GM21526 (cell line): ENCODE measurements around the gene CLSTN2.

ENCODE experiments used
- ATAC-seq: cut with Tn5 transposase; IDR thresholded peaks from one replicate; pipeline ENCODE4 v1.9.1; 2021; ENCODE audit warnings: moderate library complexity; ENCODE audit not compliant: unreplicated experiment, low FRiP score

The CLSTN2 gene

DNA sequence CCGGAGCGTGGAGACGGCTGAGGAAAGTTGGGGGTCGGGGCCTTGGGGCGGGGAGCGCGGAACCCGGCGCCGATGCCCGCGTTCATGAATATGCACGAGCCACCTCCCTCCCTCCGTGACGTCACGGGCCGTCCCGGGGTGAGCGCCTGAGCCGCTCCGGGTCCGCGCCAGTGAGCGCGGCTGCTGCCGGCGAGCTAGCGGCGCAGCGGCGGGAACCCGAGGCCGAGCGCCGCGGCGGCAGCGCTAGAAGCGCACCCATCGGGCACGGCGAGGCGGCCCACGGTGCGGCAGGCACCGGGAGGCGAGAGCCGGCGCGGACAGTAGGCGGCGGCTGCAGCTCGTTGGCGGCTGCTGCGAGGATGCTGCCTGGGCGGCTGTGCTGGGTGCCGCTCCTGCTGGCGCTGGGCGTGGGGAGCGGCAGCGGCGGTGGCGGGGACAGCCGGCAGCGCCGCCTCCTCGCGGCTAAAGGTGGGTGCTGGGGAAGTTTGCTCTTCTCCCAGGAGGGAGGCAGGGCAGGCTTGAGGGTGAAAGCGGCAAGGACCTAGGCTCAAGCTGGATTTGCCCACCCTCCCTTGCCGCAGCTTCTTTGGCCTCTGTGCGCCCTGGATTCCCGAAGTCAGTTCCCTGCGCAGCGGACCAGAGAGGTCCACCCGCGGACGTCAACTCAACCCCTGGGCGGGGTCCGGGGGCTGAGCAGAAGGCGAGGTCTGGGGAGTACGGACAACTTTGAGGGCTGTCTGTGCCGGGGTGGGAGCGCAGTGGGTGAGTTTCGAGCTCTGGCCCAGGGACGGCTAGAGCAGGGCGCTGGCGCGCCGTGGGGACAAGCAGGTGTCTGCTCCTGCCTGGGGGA is at the start of gene CLSTN2:
Gene CLSTN2 (plus strand): TSS at position 170 of the 850 bp plus-strand sequence.
- ATAC-seq = peak; percentile 76

DNA sequence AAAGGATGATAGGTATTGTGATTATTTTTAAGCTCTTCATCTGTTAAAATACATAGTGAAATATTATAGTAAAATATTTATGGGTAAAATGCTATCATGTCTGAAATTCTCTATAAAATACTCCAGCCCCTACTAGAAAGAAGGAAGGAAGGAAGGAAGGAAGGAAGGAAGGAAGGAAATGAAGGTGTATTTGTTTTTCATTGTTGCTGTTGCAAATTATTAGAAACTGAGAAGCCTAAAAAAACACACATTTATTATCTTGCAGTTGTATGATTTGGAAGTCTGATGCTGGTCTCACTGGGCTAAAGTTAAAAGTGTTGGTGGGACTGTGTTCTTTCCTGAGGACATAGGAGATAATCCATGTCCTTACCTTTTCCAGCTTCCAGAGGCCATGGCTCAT is 47.6 kb upstream of the CLSTN2 start:
- ATAC-seq = no peak

DNA sequence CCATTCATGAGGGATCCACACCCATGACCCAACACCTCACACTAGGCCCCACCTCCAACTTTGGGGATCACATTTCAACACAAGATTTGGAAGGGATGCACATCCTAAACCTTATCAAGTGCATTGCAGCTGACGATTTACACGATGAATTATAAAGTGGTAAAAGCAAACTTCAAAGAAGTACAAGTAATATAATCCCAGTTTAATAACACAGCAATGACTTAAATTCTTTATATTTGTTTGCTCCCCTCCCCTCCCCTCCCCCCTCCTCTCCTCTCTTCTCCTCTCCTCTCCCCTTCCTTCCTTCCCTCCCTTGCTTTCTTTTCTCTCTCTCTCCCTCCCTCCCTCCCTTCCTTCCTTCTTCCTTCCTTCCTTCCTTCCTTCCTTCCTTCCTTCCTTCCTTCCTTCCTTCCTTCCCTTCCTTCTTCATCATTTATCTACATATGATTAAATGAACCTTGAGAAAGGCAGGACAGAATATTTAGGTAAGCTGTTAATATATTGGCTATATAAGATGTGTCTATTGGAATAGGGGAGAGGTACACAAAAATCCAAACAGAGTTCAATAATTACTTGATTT is 46.3 kb upstream of the CLSTN2 start:
- no peak for ATAC-seq

DNA sequence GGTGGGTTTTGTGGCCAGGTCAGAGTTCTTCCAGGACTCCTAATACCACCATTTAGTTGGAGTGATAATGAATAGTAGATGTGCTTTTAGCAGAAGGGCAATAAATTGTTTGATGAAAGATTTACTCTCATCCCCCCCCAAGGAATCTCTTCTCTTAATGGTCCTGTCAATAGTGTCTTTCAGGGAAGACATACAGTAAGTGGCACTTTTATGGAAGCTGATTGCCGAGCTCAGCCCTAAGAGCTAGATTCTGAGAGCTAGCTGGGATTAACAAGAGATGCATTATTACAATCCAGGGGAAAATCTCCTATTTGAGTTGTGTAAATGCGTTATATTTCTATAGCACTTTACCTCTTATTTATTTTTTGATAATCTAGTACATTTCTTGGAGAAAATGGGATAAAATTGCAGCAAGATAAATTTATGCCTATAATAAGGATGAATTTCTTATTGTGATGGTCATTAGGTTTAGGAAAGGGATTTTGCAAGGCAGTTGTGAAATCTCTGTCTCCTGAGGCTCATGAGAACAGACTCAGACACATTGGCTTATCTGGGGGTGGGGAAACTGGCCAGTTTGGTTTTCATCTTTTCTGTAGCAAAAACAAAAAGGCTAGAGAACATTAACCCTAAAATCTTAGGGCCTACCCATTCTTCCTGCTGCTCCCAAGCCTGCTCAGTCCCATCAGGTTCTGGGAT is 41.6 kb upstream of the CLSTN2 start:
- no peak for ATAC-seq

DNA sequence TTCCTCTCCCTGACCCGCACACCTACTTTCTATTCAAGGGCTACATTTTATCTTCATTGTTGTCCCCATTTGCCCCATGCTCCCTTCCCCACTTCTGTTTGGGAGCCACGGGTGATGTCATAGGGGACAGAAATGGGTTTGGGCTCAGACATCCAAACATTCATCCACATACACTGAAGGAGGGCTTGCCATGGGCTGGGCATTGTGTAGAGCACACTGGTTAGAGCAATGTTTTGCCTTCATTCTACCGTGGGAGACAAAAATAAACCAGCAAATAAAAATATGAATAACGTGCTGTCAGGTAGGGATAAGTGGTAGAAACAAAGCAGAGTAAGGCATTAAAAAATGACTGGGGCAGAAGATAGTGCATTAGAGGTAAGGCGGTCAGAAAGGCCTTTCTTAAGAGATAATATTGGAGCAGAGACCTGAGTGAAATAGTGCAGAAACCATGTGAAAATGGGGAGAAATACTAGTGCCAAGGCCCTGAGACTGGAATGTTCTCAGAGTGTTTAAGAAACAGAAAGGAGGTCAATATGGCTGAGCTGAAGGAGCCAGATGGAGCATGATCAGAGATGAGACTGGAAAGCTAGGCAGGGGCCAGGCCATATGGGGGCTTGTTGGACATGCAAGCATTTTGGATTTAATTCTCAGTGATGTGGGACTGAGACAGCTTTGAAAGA is 40.9 kb upstream of the CLSTN2 start:
- ATAC-seq = no peak

DNA sequence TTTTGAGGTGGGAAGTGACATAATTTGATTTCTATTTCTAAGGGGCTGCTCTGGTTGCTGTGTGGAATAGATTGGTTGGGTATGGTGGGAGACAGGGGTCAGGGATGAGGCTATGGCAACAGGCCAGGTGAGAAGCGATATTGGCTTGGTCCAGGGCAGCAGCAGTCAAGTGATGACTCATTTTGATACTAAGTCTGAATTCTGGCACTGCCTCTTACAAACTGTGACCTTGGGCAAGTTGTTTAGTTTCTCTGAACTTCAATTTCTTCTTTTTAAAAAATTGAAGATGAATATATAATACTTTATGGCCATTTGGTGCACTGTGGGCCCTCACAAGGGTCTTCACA is 40.4 kb upstream of the CLSTN2 start:
- ATAC-seq = no peak

DNA sequence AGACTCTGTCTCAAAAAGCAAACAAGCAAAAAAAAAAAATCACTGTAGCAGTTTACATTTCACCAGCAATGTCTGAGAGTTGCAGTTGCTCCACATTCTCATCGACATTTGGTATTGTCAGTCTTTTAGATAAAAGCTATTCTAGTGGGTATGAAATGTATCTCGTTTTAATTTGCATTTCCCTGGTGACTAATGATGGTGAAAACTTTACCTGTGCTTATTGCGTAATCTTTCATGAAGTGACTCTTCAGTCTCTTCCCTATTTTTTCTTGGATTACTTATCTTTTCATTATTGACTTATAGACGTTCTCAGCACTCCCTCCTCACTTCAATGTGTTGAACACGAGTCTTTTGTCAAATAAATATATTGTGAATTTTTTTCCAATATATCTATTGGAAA is 37.2 kb upstream of the CLSTN2 start:
- ATAC-seq = no peak

DNA sequence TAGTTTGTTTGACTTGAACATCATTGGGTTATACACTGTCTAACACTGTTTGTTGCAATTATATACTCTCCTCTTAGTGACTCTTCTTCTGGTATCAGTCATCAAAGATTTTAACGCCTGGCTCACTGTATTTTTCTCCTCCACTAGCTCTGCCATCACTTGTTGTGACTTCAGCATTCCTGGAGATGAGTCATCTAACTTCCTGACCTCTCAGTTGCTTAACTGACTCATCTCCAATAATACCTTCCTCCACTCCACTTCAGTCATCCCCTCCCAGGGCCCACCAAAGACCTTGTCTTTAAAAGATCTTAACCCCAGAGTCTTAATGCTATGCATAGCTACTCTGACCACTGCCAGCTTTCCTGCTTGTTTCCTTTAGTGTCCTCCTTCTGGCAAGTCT is 28.6 kb upstream of the CLSTN2 start:
- ATAC-seq = no peak

DNA sequence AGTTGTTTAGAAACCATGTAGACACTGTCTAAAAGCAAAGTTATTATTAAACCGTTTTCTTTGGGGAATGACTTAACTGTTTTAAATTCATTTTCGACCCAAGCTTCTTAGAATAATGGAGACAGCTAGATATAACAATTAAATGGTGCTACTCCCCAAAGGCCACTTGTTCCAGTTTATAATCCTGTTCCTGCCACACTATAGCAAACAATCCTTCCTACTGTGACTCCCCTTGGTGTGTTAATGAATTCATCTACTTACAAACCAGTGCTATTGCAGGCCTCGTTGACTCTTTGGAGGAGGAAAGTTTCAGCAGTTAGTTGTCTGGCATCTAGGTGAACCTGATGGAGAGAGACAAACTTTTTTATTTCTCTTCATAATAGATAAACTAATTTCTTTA is 25.2 kb upstream of the CLSTN2 start:
- ATAC-seq = no peak

DNA sequence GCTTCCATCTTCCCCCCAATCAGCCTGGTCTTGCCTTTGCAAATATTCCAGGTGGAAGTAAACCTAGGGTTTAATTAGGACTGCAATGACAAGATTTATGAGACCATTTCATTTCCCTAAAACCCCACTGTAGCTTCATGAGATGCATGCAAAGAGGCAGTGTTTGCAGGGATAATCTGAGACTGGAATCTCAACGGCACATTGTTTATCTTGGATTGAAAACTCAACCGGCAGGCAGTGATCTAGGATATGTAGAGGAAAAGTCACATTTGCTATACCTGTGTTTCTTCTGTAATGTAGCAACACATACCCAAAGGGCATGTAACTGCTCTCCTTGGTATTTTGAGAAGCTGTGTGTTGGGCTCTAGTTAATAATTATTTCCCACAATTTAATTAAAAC is 18.7 kb upstream of the CLSTN2 start:
- ATAC-seq = no peak

DNA sequence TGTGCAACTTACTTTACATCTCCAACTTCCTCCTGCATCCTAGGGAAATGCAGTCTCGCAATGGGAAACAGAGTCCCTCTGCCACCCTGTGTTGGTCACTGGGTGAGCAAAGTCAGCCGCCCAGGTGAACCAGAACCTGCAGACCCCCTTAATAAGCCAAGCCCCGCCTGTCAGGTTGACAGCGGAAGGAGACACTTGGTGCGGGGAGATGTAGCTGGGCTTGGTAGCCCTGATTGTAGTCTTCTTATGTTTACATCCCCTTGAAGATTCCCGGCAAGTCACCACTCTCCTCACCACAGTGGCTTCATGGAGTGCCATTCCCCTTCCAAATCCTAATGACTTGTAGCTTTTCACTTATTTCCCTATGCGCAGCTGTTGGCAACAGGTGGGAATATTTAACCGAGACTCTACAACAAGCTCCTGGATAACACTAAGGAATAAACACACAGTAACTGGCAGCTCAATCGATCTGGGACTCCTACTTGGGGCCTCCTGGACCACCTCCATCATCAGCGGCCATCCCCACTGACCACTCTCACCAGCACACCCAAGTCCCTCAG is 17.7 kb upstream of the CLSTN2 start:
- no peak for ATAC-seq

DNA sequence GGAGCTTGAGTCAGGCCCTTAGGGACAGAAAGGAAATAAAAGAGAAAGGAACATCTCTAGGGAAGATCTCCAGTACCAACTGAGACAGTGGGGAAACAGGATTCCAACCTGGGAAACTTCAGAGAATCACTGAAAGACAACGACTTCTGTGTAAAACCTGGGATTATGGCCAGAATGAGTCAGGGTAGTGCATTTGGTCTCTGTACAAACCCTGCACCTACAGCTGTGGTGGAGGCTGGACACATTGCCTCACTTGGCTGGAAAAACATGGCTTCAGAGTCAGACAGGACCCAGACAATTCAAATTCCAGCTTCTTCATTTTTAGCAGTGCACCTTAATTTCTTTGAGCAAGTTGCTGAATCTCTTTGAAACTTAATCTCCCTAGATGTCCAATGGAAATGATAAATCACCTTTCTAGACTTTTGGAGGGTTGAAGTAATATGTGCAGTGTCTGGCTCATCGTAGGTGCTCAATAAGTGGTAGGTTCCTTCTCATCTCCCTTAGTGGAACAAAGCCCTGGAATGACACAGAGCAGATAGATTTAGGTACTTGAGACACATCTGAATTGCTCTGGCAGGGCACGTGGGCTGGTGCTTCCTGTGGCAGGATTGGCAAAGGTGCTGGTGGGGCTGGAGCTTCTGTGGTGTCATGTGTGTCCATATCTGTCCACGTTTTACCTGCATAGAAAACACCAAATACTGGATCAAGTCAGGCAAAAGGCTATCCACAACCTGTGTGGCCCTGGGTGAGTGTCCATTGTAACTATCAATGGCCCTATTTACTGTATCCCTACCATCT is 6.1 kb upstream of the CLSTN2 start:
- no peak for ATAC-seq

DNA sequence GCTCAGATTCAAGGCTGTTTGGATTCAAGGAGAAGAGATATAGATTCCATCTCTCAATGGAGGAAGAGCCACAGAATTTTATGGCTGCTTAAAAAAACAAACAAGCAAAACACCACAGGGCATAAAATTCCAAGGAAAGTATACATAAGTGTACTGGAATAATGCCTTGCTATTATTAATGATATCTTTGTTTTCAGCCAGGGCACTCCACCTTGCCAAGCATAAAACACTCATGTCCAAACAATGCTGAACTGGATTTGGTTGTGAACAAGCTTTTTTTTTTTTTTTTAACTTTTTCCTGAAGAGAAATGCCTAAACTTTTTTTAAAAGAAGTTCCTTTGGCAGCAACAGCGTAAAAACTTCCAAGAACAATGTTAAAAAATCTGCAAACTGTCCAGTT is 4.8 kb upstream of the CLSTN2 start:
- no peak for ATAC-seq

DNA sequence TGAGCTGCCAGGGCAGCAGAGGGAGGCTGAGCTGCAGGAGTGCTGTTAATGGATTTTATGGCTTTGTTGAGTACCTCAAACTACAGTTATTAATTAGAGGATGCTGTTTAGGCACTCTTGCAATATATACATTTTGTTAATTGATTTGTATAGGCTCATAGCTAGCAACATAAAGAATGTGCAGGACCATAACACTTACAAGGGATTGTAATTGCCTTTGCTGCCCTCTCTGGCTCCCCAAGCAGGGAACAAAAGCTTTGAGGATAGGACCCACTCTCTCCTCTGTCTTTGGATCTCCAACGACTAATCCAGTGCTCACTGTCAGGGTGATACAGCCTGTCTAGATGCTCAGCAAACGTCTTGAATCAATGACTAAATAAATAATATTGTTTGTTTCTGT is 1.2 kb upstream of the CLSTN2 start:
- ATAC-seq = no peak

DNA sequence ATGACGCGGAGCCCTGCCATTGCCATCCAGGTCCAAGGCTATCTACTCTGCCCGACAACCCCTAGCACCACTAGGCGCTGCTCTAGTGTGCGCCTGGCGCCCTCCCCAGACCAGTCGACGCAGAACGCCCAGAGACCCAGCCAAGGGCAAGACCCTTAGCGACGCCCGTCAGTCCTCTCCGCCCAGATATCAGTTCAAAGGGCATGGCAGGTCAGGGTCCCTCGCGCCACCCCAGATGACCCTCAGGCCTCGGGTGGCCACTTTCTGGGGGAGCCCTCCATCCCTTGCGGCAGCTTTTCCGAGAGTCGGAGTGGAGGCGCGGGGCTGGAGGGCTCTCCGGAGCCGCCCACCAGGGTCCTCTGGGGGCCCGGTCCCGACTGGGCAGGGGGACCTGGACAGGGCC is 371 bp upstream of the CLSTN2 start:
- no peak for ATAC-seq

DNA sequence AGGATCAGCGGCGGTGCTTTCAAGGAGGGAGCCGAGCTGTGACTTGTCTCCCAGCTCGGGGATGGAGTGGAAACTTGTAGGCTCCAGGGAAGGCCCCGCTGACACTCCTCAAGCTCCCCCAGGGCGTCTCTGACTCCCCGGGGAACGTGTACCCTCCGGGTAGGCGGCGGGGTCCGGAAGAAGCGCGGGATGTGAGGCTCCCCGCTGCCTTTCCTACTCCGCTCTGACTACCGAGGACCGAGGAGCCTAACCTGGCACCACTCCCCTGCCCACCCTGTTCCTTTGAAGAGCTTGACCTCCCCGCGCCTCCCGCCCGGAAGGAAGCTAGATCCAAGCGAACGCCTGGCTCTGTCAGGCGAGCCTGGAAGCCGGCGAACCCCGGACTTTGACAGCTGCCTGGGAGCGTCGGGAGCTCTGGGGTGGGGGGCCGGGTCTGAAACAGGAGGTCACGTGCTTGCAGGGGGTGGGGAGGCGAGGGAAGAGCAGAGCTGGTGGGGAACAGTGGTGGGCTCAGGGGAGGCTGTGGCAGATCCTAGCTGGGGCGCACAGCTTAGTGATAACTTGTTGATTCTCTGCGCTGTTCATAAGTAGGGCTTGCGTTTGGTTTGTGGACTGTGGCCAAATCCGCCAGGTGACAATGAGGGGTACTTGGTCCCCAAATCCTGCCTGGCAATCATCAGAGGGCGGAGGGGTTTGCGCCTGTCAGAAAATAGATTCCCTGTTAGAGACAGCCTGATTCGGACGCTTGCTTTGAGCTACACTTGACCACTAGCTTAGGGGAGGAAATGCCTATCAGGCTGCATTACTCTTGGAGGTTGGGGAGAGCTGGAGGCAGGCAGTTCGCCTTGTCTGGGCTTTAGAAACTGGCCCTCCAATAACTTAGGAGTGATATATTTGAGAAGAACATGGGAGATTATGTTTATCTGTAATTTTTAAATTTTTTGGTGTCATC is 1.2 kb downstream of the CLSTN2 start:
- no peak for ATAC-seq

DNA sequence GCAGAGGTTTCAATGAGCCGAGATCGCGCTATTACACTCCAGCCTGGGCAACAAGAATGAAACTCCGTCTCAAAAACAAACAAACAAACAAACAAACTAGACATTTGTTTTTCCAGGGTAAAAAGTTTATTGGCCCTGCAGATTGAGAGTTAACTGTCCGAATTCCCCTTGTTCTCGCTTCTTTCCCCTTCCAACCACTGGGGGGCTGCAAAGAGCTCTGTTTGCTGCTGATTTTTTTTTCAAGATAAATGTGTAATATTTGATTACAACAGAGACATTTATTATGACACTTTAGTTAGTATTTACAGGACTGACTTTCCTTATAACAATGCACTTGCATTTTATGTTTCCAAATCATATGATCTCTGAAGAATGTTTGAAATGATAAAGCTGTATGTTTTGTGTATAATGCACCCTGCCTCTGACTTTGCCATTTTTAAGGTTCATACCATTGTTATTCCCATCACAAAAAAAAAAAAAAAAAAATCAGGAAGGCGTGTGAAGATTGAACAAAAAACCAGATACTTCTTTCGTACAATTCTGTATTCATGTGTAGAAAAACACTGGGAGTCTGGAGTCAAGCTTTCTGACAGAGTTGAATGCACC is 2.8 kb downstream of the CLSTN2 start:
- ATAC-seq = no peak

DNA sequence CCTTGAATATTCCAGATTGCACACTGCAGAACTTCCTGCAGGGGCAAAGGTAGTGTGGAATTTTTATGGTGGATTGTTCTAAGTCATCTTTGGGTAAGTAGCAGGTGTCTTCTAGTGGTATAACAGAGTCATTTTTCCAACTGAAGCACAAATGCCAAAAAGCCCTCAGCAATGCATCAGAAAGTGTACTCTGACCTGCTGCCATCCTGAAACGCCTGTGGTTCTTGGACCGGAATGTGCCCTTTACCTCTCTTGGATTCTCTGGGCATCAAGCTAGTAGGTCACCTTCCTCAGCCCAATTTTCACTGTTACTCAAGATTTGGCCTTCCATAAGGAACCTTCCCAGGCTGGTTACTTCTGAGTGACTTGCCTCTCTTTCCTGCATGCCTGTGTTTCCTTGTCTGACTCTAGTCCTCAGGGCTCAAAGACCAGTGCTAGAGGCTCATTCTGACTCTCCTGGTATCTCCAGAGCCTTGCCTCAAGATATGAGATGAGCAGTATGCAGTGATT is 4.8 kb downstream of the CLSTN2 start:
- no peak for ATAC-seq
